Measurements from ENCODE around the gene EID2.

EID2 gene

DNA sequence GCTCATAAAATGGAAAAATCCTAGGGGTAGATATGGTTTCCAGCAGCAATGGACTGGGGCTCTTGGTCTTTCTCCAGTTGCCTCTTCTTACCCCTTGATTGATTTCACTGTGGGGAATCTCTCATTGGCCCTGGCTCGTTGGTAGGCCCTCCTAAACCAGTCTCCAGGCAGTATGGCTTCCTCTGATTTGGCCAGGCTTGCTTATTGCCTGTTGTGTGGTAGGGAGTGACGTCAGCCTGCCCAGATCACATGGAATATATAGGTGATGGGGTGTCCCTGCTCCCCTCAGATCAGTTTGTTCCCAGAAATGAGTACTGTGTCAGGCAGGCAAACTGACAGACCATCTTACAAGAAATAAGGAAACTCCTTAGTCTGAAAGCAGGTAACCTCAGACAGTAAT is 30.7 kb downstream of the EID2 start:
- Histone ChIP-seq H3K27ac (no peak overlapping the region), H3K4me1 (peaks cover 0 to 12% (median 5%) of the 10 kb centered on the region in 4 donors), H3K4me3 (no peak overlapping the region), H3K36me3 (no peaks in the 10 kb centered on the region), H3K9me3 (no peaks in the 10 kb centered on the region), H3K27me3 (peaks cover 3 to 84% of the 10 kb centered on the region in 2 donors)
- no peak for DNase-seq
- intact Hi-C loops (cut with DNase I; ENCODE audit: low total_unique reads) = no loop called here
- TF ChIP-seq, protein P1, sequence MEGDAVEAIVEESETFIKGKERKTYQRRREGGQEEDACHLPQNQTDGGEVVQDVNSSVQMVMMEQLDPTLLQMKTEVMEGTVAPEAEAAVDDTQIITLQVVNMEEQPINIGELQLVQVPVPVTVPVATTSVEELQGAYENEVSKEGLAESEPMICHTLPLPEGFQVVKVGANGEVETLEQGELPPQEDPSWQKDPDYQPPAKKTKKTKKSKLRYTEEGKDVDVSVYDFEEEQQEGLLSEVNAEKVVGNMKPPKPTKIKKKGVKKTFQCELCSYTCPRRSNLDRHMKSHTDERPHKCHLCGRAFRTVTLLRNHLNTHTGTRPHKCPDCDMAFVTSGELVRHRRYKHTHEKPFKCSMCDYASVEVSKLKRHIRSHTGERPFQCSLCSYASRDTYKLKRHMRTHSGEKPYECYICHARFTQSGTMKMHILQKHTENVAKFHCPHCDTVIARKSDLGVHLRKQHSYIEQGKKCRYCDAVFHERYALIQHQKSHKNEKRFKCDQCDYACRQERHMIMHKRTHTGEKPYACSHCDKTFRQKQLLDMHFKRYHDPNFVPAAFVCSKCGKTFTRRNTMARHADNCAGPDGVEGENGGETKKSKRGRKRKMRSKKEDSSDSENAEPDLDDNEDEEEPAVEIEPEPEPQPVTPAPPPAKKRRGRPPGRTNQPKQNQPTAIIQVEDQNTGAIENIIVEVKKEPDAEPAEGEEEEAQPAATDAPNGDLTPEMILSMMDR (IDR thresholded peaks at IDR 0.05) = no peak

DNA sequence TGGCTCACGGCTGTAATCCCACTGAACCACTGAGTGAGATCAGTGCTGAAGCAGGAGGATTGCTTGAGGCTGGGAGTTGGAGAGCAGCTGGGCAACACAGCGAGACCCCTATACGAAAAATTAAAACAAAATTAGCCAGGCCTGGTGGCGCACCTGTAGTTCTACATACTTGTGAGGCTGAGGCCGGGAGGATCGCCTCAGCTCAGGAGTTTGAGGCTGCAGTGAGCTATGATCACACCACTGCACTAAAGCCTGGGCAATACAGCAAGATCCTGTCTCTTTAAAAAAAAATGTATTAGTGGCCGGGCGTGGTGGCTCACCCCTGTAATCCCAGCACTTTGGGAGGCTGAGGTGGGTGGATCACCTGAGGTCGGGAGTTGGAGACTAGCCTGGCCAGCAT is 31.3 kb downstream of the EID2 start:
- TF ChIP-seq, protein P1 (IDR thresholded peaks at IDR 0.05) = no peak
- Histone ChIP-seq H3K27ac (no peak overlapping the region), H3K36me3 (no peaks in the 10 kb centered on the region), H3K4me1 (peaks cover 0 to 12% (median 5%) of the 10 kb centered on the region in 4 donors), H3K27me3 (peaks cover 3 to 84% of the 10 kb centered on the region in 2 donors), H3K9me3 (no peaks in the 10 kb centered on the region), H3K4me3 (no peak overlapping the region)
- intact Hi-C loops (cut with DNase I; ENCODE audit: low total_unique reads) = no loop called here
- no peak for DNase-seq

DNA sequence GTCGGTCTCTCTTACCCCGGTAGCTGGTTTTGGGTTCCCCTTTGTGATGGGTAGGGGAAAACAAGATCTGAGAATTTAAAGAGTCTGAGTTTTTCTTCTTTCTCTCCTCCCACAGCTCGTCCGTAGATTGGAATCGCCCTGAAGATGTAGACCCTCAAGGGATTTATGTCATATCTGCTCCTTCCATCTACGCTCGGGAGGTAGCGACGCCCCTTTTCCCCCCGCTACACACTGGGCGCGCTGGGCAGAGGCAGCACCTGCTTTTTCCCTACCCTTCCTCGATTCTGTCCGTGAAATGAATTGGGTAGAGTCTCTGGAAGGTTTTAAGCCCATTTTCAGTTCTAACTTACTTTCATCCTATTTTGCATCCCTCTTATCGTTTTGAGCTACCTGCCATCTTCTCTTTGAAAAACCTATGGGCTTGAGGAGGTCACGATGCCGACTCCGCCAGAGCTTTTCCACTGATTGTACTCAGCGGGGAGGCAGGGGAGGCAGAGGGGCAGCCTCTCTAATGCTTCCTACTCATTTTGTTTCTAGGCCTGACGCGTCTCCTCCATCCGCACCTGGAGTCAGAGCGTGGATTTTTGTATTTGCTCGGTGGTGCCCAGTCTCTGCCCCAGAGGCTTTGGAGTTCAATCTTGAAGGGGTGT is 32.1 kb downstream of the EID2 start:
- no peak for DNase-seq
- Histone ChIP-seq H3K27ac (no peak overlapping the region), H3K27me3 (peaks cover 3 to 86% of the 10 kb centered on the region in 2 donors), H3K4me3 (peak overlapping the region in 1 of 2 donors; percentile 45), H3K9me3 (no peaks in the 10 kb centered on the region), H3K36me3 (no peaks in the 10 kb centered on the region), H3K4me1 (peaks cover 0 to 16% (median 5%) of the 10 kb centered on the region in 4 donors)
- intact Hi-C loops (cut with DNase I; ENCODE audit: low total_unique reads) = no loop called here
- TF ChIP-seq, protein P1 (IDR thresholded peaks at IDR 0.05) = no peak

DNA sequence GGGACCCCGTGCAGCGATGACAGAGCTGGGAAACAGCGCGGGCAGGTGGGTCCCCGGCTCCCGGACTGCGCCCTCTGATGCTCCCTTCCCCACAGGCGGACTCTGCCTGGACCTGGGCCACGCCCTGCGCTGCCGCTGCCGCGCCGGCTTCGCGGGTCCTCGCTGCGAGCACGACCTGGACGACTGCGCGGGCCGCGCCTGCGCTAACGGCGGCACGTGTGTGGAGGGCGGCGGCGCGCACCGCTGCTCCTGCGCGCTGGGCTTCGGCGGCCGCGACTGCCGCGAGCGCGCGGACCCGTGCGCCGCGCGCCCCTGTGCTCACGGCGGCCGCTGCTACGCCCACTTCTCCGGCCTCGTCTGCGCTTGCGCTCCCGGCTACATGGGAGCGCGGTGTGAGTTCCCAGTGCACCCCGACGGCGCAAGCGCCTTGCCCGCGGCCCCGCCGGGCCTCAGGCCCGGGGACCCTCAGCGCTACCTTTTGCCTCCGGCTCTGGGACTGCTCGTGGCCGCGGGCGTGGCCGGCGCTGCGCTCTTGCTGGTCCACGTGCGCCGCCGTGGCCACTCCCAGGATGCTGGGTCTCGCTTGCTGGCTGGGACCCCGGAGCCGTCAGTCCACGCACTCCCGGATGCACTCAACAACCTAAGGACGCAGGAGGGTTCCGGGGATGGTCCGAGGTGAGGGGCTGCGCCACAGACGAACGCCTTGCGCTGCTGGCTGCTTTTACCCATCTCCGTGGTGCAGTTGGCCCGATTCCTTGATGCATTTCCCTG is 32.8 kb downstream of the EID2 start:
- Histone ChIP-seq H3K9me3 (no peaks in the 10 kb centered on the region), H3K4me3 (peak overlapping the region; percentile 24 to 45), H3K27me3 (peaks cover 3 to 86% of the 10 kb centered on the region in 2 donors), H3K36me3 (no peaks in the 10 kb centered on the region), H3K4me1 (peaks cover 0 to 19% (median 5%) of the 10 kb centered on the region in 4 donors), H3K27ac (no peak overlapping the region)
- TF ChIP-seq, protein P1 (IDR thresholded peaks at IDR 0.05) = no peak
- intact Hi-C loops (cut with DNase I; ENCODE audit: low total_unique reads) = no loop called here
- no peak for DNase-seq

DNA sequence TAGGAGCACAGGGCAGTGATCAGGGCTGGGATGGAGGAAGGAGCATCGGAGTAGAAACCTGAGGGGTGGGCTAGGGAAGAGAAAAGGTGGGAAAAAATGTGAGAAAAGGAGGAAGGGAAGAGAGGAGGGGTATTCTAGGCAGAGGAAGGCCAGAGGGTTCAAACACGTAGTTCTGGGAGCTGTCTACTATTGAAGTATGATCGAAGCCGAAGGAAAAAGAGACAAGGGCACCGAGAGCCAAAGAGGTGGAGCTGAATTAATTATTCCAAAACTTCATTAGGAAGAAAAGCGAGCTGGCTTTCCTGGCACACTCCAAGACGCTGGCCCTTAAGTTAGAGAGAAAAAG is 33.4 kb downstream of the EID2 start:
- H3K36me3 ChIP-seq = no peaks in the 10 kb centered on the region
- H3K4me3 ChIP-seq = peak overlapping the region; percentile 24 to 45
- H3K27me3 ChIP-seq = peaks cover 3 to 82% of the 10 kb centered on the region in 2 donors
- TF ChIP-seq, protein P1 (IDR thresholded peaks at IDR 0.05) = no peak
- intact Hi-C loops (cut with DNase I; ENCODE audit: low total_unique reads) = no loop called here
- no peaks in the 10 kb centered on the region for H3K9me3 ChIP-seq
- peaks cover 0 to 19% (median 5%) of the 10 kb centered on the region in 4 donors for H3K4me1 ChIP-seq
- no peak for DNase-seq
- H3K27ac ChIP-seq = no peak overlapping the region
